Mucosa of stomach (tissue), 1 donor: ENCODE measurements around the gene PLCB1.
"Not testable (repeated sequence)": the region's sequence is repeated elsewhere in the genome, so short reads cannot be mapped to it uniquely, and the experiment has no call there.

Experiments
- H3K27me3 ChIP-seq: one replicate; pipeline ENCODE4 v1.7.0; 2013; ENCODE audit warnings: mild to moderate bottlenecking, low read length; ENCODE audit not compliant: control insufficient read depth, insufficient read depth
- H3K36me3 ChIP-seq: one replicate; pipeline ENCODE4 v1.7.0; 2013; ENCODE audit warnings: low read length; ENCODE audit not compliant: control insufficient read depth, insufficient read depth
- H3K4me1 ChIP-seq: one replicate; pipeline ENCODE4 v1.7.0; 2013; ENCODE audit warnings: mild to moderate bottlenecking, low read length; ENCODE audit not compliant: control insufficient read depth, insufficient read depth
- H3K4me3 ChIP-seq: one replicate; pipeline ENCODE4 v1.7.0; 2013; ENCODE audit warnings: low read length
- H3K9ac ChIP-seq: one replicate; pipeline ENCODE4 v1.7.0; 2013; ENCODE audit warnings: mild to moderate bottlenecking, low read length, moderate library complexity
- H3K9me3 ChIP-seq: one replicate; pipeline ENCODE4 v1.7.0; 2013; ENCODE audit warnings: mild to moderate bottlenecking, low read length, moderate library complexity; ENCODE audit not compliant: control insufficient read depth
- donor health status: Pancreatic carcinoma.

PLCB1 gene

GRCh38 chr20:8376940-8377339, 244.9 kb downstream of the PLCB1 start:
- Histone ChIP-seq H3K27me3 (no peaks in the 10 kb centered on the region), H3K9me3 (no peaks in the 10 kb centered on the region), H3K36me3 (no peaks in the 10 kb centered on the region), H3K4me3 (no peak overlapping the region), H3K4me1 (peaks cover 4% of the 10 kb centered on the region), H3K9ac (no peak overlapping the region)

GRCh38 chr20:8379125-8379524, 247.1 kb downstream of the PLCB1 start:
- H3K9me3 ChIP-seq, H3K9ac ChIP-seq, H3K27me3 ChIP-seq, H3K36me3 ChIP-seq, H3K4me1 ChIP-seq, H3K4me3 ChIP-seq: not testable (repeated sequence)

- H3K9ac ChIP-seq = no peak overlapping the region
- H3K4me1 ChIP-seq = peaks cover 16% of the 10 kb centered on the region
- no peaks in the 10 kb centered on the region for H3K27me3 ChIP-seq
- no peaks in the 10 kb centered on the region for H3K9me3 ChIP-seq
- no peaks in the 10 kb centered on the region for H3K36me3 ChIP-seq
- no peak overlapping the region for H3K4me3 ChIP-seq
Observed at GRCh38 chr20:8385247-8385646, 253.2 kb downstream of the PLCB1 start.

GRCh38 chr20:8386991-8387390, 254.9 kb downstream of the PLCB1 start:
- peaks cover 16% of the 10 kb centered on the region for H3K4me1 ChIP-seq
- H3K27me3 ChIP-seq = no peaks in the 10 kb centered on the region
- no peaks in the 10 kb centered on the region for H3K36me3 ChIP-seq
- no peak overlapping the region for H3K4me3 ChIP-seq
- H3K9me3 ChIP-seq = no peaks in the 10 kb centered on the region
- H3K9ac ChIP-seq = no peak overlapping the region

- Histone ChIP-seq H3K36me3 (no peaks in the 10 kb centered on the region), H3K9ac (no peak overlapping the region), H3K4me3 (no peak overlapping the region), H3K4me1 (peaks cover 16% of the 10 kb centered on the region), H3K27me3 (no peaks in the 10 kb centered on the region), H3K9me3 (no peaks in the 10 kb centered on the region)
Observed at GRCh38 chr20:8388141-8388540, 256.1 kb downstream of the PLCB1 start.

- Histone ChIP-seq H3K4me1 (peaks cover 16% of the 10 kb centered on the region), H3K4me3 (no peak overlapping the region), H3K27me3 (no peaks in the 10 kb centered on the region), H3K36me3 (no peaks in the 10 kb centered on the region), H3K9me3 (no peaks in the 10 kb centered on the region), H3K9ac (no peak overlapping the region)
Observed at GRCh38 chr20:8388707-8389106, 256.6 kb downstream of the PLCB1 start.

- Histone ChIP-seq H3K9me3 (no peaks in the 10 kb centered on the region), H3K36me3 (no peaks in the 10 kb centered on the region), H3K9ac (no peak overlapping the region), H3K4me1 (peaks cover 16% of the 10 kb centered on the region), H3K27me3 (no peaks in the 10 kb centered on the region), H3K4me3 (no peak overlapping the region)
Observed at GRCh38 chr20:8389381-8390036, 257.4 kb downstream of the PLCB1 start.

- H3K36me3 ChIP-seq = no peaks in the 10 kb centered on the region
- no peak overlapping the region for H3K4me3 ChIP-seq
- H3K9me3 ChIP-seq = no peaks in the 10 kb centered on the region
- H3K27me3 ChIP-seq = no peaks in the 10 kb centered on the region
- H3K4me1 ChIP-seq = peaks cover 16% of the 10 kb centered on the region
- no peak overlapping the region for H3K9ac ChIP-seq
Observed at GRCh38 chr20:8390037-8390433, 258.0 kb downstream of the PLCB1 start.

GRCh38 chr20:8390500-8390899, 258.4 kb downstream of the PLCB1 start:
- Histone ChIP-seq H3K4me1 (peaks cover 16% of the 10 kb centered on the region), H3K9me3 (no peaks in the 10 kb centered on the region)

GRCh38 chr20:8393381-8393780, 261.3 kb downstream of the PLCB1 start:
- H3K4me3 ChIP-seq = no peak overlapping the region
- H3K9me3 ChIP-seq = no peaks in the 10 kb centered on the region
- H3K36me3 ChIP-seq = no peaks in the 10 kb centered on the region
- H3K27me3 ChIP-seq = no peaks in the 10 kb centered on the region
- H3K9ac ChIP-seq = no peak overlapping the region
- peaks cover under 1% of the 10 kb centered on the region for H3K4me1 ChIP-seq

More at GRCh38 chr20:8390500-8390899, 258.4 kb downstream of the PLCB1 start:
- Histone ChIP-seq H3K4me3 (no peak overlapping the region), H3K36me3 (no peaks in the 10 kb centered on the region), H3K27me3 (no peaks in the 10 kb centered on the region), H3K9ac (no peak overlapping the region)

- Histone ChIP-seq H3K4me1 (no peaks in the 10 kb centered on the region), H3K36me3 (no peaks in the 10 kb centered on the region), H3K4me3 (no peak overlapping the region), H3K27me3 (no peaks in the 10 kb centered on the region), H3K9ac (no peak overlapping the region), H3K9me3 (no peaks in the 10 kb centered on the region)
Observed at GRCh38 chr20:8394308-8394945, 262.4 kb downstream of the PLCB1 start.

GRCh38 chr20:8395956-8396355, 263.9 kb downstream of the PLCB1 start:
- no peak overlapping the region for H3K9ac ChIP-seq
- no peak overlapping the region for H3K4me3 ChIP-seq
- no peaks in the 10 kb centered on the region for H3K36me3 ChIP-seq
- no peaks in the 10 kb centered on the region for H3K4me1 ChIP-seq
- no peaks in the 10 kb centered on the region for H3K9me3 ChIP-seq
- no peaks in the 10 kb centered on the region for H3K27me3 ChIP-seq
